ENCODE measurements around the gene CD36. TPM values are rescaled to one million over a fixed set of nuclear protein-coding genes. Genes with fewer than 3 reads are reported as not detected.

The CD36 gene
- total and polyA plus RNA-seq, 10 of the 15 experiments (the other 5 are each of a cell fraction or from before 2014, with no cell fraction given): 0.20 to 283 (median 172) TPM

DNA sequence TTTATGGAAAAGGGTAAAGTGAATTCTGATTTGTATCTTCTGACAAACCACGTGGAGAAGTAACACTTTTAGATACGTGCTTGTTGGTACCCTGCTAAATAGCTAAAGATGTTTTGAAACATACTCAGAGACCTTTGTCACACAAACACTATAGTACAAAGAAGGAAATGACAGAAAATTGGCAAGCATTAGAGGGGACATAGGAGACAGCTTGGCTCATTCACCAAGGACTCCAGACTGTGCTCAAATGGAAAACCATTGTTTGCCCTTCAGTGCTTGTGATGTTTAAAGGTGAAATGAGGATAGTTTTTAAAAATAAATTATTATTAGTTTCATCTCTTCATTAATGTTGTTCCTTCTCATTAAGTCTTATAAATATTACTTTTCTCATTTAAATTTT is 34.0 kb upstream of the CD36 start:
- SMC1A ChIA-PET (ENCODE audit: uncharacterized antibody, unreplicated experiment): no interaction called here
- no TSS peak for BruUV-seq (replicated peaks)
- H3K4me1 ChIP-seq (ENCODE audit: control insufficient read depth, insufficient read depth, low read length): no peaks in the 10 kb centered on the region
- no peaks in the 10 kb centered on the region for H3K27me3 ChIP-seq (replicated peaks in 1 of 2; ENCODE audit: control insufficient read depth in 2 of 2, insufficient read depth in 2 of 2, low read length in 1 of 2)
- intact Hi-C loops (cut with micrococcal nuclease; ENCODE audit: unreplicated experiment) (no loop called here), in situ Hi-C loops (cut with MboI) (no loop called here)
- DNase-seq (ENCODE audit: low read depth, low spot score): no peak
- 0% methylated on average over 2 of the region's 2 CpGs for WGBS (ENCODE audit: insufficient coverage, insufficient replicate concordance, low lambda C conversion rate, missing lambda C conversion rate)
- FAIRE-seq: no peak
- RAD21 ChIA-PET (ENCODE audit: unreplicated experiment): interaction anchor here (0.6 to 0.7 kb wide), 2 partner anchors 14 to 38 kb away, joined by 3 to 6 read pairs; no protein-coding TSS in a partner anchor
- ATAC-seq: no peak
- TF ChIP-seq SREBF1 (IDR thresholded peaks at IDR 0.05; ENCODE audit: low read length) (no peak), CHD2 (IDR thresholded peaks at IDR 0.05; ENCODE audit: borderline replicate concordance, low read depth, low read length) (no peak)
- no peaks in the 10 kb centered on the region for H3K9me3 ChIP-seq (replicated peaks; ENCODE audit: control insufficient read depth, insufficient read depth, low read length)
- no peak overlapping the region for H3K27ac ChIP-seq (ENCODE audit: control insufficient read depth, insufficient read depth)
- no peak overlapping the region for H2AFZ ChIP-seq (ENCODE audit: control insufficient read depth, low read depth, low read length)
- CTCF ChIA-PET: interaction anchor here (0.8 kb wide), 1 partner anchor 10 kb away, joined by 3 read pairs; no protein-coding TSS in a partner anchor
- H4K20me1 ChIP-seq (ENCODE audit: control insufficient read depth, insufficient read depth): no peaks in the 10 kb centered on the region
- H3K79me2 ChIP-seq (ENCODE audit: control insufficient read depth, insufficient read depth, low read length): no peaks in the 10 kb centered on the region
- no peak overlapping the region for H3K4me3 ChIP-seq
- no peak overlapping the region for H3K9ac ChIP-seq (ENCODE audit: control insufficient read depth, insufficient read depth, low read length)
- no peak overlapping the region for H3K4me2 ChIP-seq (ENCODE audit: control insufficient read depth, insufficient read depth)
- POLR2A ChIA-PET: interaction anchor here (0.6 kb wide), 1 partner anchor 14 kb away, joined by 5 read pairs; no protein-coding TSS in a partner anchor
- H3K36me3 ChIP-seq (ENCODE audit: control insufficient read depth in 2 of 2, insufficient read depth in 2 of 2, low read length in 1 of 2): no peaks in the 10 kb centered on the region

GRCh38 chr7:80607136-80607535 is 31.3 kb upstream of the CD36 start:
- Histone ChIP-seq H3K27me3 (replicated peaks in 1 of 2; ENCODE audit: control insufficient read depth in 2 of 2, insufficient read depth in 2 of 2, low read length in 1 of 2) (no peaks in the 10 kb centered on the region), H3K36me3 (ENCODE audit: control insufficient read depth in 2 of 2, insufficient read depth in 2 of 2, low read length in 1 of 2) (no peaks in the 10 kb centered on the region), H3K27ac (ENCODE audit: control insufficient read depth, insufficient read depth) (no peak overlapping the region), H3K9me3 (replicated peaks; ENCODE audit: control insufficient read depth, insufficient read depth, low read length) (no peaks in the 10 kb centered on the region), H3K79me2 (ENCODE audit: control insufficient read depth, insufficient read depth, low read length) (no peaks in the 10 kb centered on the region), H3K9ac (ENCODE audit: control insufficient read depth, insufficient read depth, low read length) (no peak overlapping the region), H4K20me1 (ENCODE audit: control insufficient read depth, insufficient read depth) (no peaks in the 10 kb centered on the region), H3K4me3 (no peak overlapping the region), H3K4me1 (ENCODE audit: control insufficient read depth, insufficient read depth, low read length) (no peaks in the 10 kb centered on the region), H2AFZ (ENCODE audit: control insufficient read depth, low read depth, low read length) (no peak overlapping the region), H3K4me2 (ENCODE audit: control insufficient read depth, insufficient read depth) (no peak overlapping the region)
- SMC1A ChIA-PET (ENCODE audit: uncharacterized antibody, unreplicated experiment): no interaction called here
- intact Hi-C loops (cut with micrococcal nuclease; ENCODE audit: unreplicated experiment) (no loop called here), in situ Hi-C loops (cut with MboI) (no loop called here)
- RAD21 ChIA-PET (ENCODE audit: unreplicated experiment): no interaction called here
- DNase-seq (ENCODE audit: low read depth, low spot score): no peak
- CTCF ChIA-PET: no interaction called here
- FAIRE-seq: no peak
- POLR2A ChIA-PET: interaction anchor here (0.5 kb wide), 1 partner anchor 369 kb away, joined by 4 read pairs; no protein-coding TSS in a partner anchor
- WGBS (ENCODE audit: insufficient coverage, insufficient replicate concordance, low lambda C conversion rate, missing lambda C conversion rate): 4% methylated on average over 1 of the region's 1 CpG
- no peak for ATAC-seq
- no TSS peak for BruUV-seq (replicated peaks)
- TF ChIP-seq BCL11A (IDR thresholded peaks at IDR 0.05; ENCODE audit: low read depth, low read length): no peak
- TF ChIP-seq RAD21 (IDR thresholded peaks at IDR 0.05; ENCODE audit: insufficient read depth, low read depth, low read length): no peak
- TF ChIP-seq MYC (IDR thresholded peaks at IDR 0.05; ENCODE audit: insufficient read depth, insufficient read length, insufficient replicate concordance, low read length, severe bottlenecking): no peak
- TF ChIP-seq, protein P1, sequence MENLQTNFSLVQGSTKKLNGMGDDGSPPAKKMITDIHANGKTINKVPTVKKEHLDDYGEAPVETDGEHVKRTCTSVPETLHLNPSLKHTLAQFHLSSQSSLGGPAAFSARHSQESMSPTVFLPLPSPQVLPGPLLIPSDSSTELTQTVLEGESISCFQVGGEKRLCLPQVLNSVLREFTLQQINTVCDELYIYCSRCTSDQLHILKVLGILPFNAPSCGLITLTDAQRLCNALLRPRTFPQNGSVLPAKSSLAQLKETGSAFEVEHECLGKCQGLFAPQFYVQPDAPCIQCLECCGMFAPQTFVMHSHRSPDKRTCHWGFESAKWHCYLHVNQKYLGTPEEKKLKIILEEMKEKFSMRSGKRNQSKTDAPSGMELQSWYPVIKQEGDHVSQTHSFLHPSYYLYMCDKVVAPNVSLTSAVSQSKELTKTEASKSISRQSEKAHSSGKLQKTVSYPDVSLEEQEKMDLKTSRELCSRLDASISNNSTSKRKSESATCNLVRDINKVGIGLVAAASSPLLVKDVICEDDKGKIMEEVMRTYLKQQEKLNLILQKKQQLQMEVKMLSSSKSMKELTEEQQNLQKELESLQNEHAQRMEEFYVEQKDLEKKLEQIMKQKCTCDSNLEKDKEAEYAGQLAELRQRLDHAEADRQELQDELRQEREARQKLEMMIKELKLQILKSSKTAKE (IDR thresholded peaks at IDR 0.05; ENCODE audit: low read depth, poor library complexity, severe bottlenecking): no peak
- no peak for TF ChIP-seq EGR1 (IDR thresholded peaks at IDR 0.05; ENCODE audit: borderline replicate concordance in 1 of 2, low read depth in 2 of 2, low read length in 2 of 2)
- TF ChIP-seq NFYA (IDR thresholded peaks at IDR 0.05; ENCODE audit: borderline replicate concordance, low read depth, low read length): no peak
- no peak for TF ChIP-seq ZNF274 (IDR thresholded peaks at IDR 0.05; ENCODE audit: insufficient read depth, insufficient read length)
- no peak for TF ChIP-seq PML (IDR thresholded peaks at IDR 0.05; ENCODE audit: low read length)
- no peak for TF ChIP-seq HSF1 (IDR thresholded peaks at IDR 0.05; ENCODE audit: low read depth, low read length)
- TF ChIP-seq CREM (IDR thresholded peaks at IDR 0.05; ENCODE audit: low read depth): no peak
- no peak for TF ChIP-seq BMI1 (IDR thresholded peaks at IDR 0.05; ENCODE audit: borderline replicate concordance)
